Vagina (tissue), 2 donors: Measurements from ENCODE around the gene ZNF512.

Experiments
- POLR2A ChIP-seq, 2 donors: fragments of 450-650 bp; IDR thresholded peaks; one replicate each; pipeline ENCODE4 v1.6.1; 2017; ENCODE audit warnings: antibody characterized with exemption in 2 of 2, mild to moderate bottlenecking in 2 of 2, moderate library complexity in 2 of 2
- TF ChIP-seq, protein P1 (sequence below), 3 experiments: fragments of 450-650 bp in 2 of 3; fragments of 200-600 bp in 1 of 3; sonication (generic) in 1 of 3; IDR thresholded peaks; one replicate each; pipeline ENCODE4 v1.5.1; 2017 to 2019; ENCODE audit warnings: antibody characterized with exemption in 3 of 3, mild to moderate bottlenecking in 2 of 3, moderate library complexity in 2 of 3

DNA sequence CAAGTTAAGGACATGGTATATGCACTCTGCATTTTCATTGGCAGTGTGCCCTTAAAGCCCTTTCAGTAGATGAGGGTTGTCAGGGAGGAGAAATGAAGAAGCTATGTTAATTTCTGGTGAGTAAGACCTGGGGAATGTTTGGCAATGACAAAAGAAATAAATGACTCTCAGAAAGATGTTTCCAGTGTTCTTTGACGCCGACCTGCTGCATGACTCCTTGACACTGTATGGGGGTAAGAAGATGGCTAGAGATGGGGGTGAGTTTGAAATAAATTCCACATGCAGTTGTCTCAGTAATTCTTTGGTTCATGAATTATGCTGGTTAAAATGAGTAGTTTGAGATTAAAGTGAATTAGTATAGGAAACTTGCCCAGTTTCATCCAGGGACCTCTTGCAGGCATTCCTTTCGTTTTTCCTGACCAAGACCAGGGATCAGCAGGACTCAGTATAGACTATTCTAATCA lies 40.1 kb downstream of the ZNF512 start:
- no peak for TF ChIP-seq POLR2A (IDR thresholded peaks at IDR 0.05)
- TF ChIP-seq, protein P1, sequence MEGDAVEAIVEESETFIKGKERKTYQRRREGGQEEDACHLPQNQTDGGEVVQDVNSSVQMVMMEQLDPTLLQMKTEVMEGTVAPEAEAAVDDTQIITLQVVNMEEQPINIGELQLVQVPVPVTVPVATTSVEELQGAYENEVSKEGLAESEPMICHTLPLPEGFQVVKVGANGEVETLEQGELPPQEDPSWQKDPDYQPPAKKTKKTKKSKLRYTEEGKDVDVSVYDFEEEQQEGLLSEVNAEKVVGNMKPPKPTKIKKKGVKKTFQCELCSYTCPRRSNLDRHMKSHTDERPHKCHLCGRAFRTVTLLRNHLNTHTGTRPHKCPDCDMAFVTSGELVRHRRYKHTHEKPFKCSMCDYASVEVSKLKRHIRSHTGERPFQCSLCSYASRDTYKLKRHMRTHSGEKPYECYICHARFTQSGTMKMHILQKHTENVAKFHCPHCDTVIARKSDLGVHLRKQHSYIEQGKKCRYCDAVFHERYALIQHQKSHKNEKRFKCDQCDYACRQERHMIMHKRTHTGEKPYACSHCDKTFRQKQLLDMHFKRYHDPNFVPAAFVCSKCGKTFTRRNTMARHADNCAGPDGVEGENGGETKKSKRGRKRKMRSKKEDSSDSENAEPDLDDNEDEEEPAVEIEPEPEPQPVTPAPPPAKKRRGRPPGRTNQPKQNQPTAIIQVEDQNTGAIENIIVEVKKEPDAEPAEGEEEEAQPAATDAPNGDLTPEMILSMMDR (IDR thresholded peaks at IDR 0.05) = no peak
